H1 (cell line): ENCODE results near the gene CENATAC. TPM values are rescaled to one million over a fixed set of nuclear protein-coding genes. Genes with fewer than 3 reads are reported as not detected.
A peak's percentile ranks its signal among the peaks of the same experiment; 100 is the strongest.

Source experiments
- CTCF ChIA-PET: fragments of 300-600 bp; sonication (Branson Sonifier 250); formaldehyde crosslinking; loops from one replicate; lab custom pipeline; 2021; ENCODE audit not compliant: partially characterized antibody; lab: Charles Lee
- POLR2A ChIA-PET: fragments of 300-600 bp; sonication (Branson Sonifier 250); formaldehyde crosslinking; loops from one replicate; lab custom pipeline; 2021; ENCODE audit warnings: inconsistent platforms; ENCODE audit not compliant: partially characterized antibody; lab: Charles Lee
- DNase-seq, 2 experiments: peaks; one replicate each; pipeline versions ENCODE4 v3.0.0 to v3.0.0-alpha.2; 2010 to 2022; ENCODE audit warnings: low spot score in 2 of 2, low read depth in 1 of 2, mixed read lengths in 1 of 2
- FAIRE-seq: peaks from 2 replicates; lab custom pipeline; 2011; peaks lifted over from hg19 to GRCh38; lab: Jason Lieb, UNC
- H2AFZ ChIP-seq: 2 replicates; pipeline ENCODE4 v1.8.1; 2012; ENCODE audit warnings: low read length, inconsistent platforms
- H2AK5ac ChIP-seq: 2 replicates; pipeline ENCODE4 v1.6.1; 2013; ENCODE audit warnings: low read depth, low read length
- H2BK120ac ChIP-seq: replicated peaks from 2 replicates; pipeline ENCODE3; 2013; ENCODE audit warnings: low read depth, low read length, inconsistent platforms
- H2BK12ac ChIP-seq: 2 replicates; pipeline ENCODE4 v1.6.1; 2013; ENCODE audit warnings: low read depth, low read length
- H2BK15ac ChIP-seq: 2 replicates; pipeline ENCODE4 v1.6.1; 2013; ENCODE audit warnings: low read length
- H2BK20ac ChIP-seq: 2 replicates; pipeline ENCODE4 v1.6.1; 2013; ENCODE audit warnings: low read length
- H2BK5ac ChIP-seq: 2 replicates; pipeline ENCODE4 v1.6.1; 2013; ENCODE audit warnings: low read depth, low read length
- H3K14ac ChIP-seq: 2 replicates; pipeline ENCODE4 v1.6.1; 2013; ENCODE audit warnings: inconsistent platforms; ENCODE audit not compliant: insufficient read length
- H3K18ac ChIP-seq: 2 replicates; pipeline ENCODE4 v1.6.1; 2013; ENCODE audit warnings: low read length; ENCODE audit errors: extremely low read depth
- H3K23ac ChIP-seq: 2 replicates; pipeline ENCODE4 v1.6.1; 2013; ENCODE audit warnings: inconsistent platforms; ENCODE audit not compliant: insufficient read length
- H3K23me2 ChIP-seq: 2 replicates; pipeline ENCODE4 v1.6.1; 2013; ENCODE audit warnings: low read depth, low read length
- H3K27ac ChIP-seq: 2 replicates; pipeline ENCODE4 v1.6.1; 2011; ENCODE audit warnings: low read depth, low read length, inconsistent platforms
- H3K27me3 ChIP-seq, 4 experiments: replicated peaks in 1 of 4; 1 replicate in 1 of 4; 2 replicates in 3 of 4; pipeline versions ENCODE4 v1.6.1 to v1.8.1; 2011 to 2013; ENCODE audit warnings: low read length in 3 of 4, mild to moderate bottlenecking in 3 of 4, inconsistent platforms in 2 of 4, mixed read lengths in 2 of 4, moderate library complexity in 1 of 4; ENCODE audit not compliant: control insufficient read depth in 3 of 4, insufficient read depth in 3 of 4; ENCODE audit errors: extremely low read depth in 1 of 4
- H3K36me3 ChIP-seq, 4 experiments: 2 replicates each; pipeline versions ENCODE4 v1.6.1 to v1.8.1; 2011 to 2013; ENCODE audit warnings: mild to moderate bottlenecking in 4 of 4, low read length in 3 of 4, moderate library complexity in 2 of 4, control low read depth in 1 of 4, inconsistent platforms in 1 of 4; ENCODE audit not compliant: insufficient read depth in 4 of 4, control insufficient read depth in 2 of 4
- H3K4ac ChIP-seq: replicated peaks from 2 replicates; pipeline ENCODE3; 2013; ENCODE audit warnings: low read length, low read depth, mixed read lengths, inconsistent platforms; ENCODE audit not compliant: insufficient read length
- H3K4me1 ChIP-seq, 4 experiments: replicated peaks in 1 of 4; 1 replicate in 1 of 4; 2 replicates in 3 of 4; pipeline versions ENCODE4 v1.6.1 to v1.8.1; 2011 to 2013; ENCODE audit warnings: low read length in 3 of 4, inconsistent platforms in 2 of 4, mixed read lengths in 1 of 4; ENCODE audit not compliant: insufficient read depth in 4 of 4, control insufficient read depth in 3 of 4
- H3K4me2 ChIP-seq, 2 experiments: 2 replicates each; pipeline versions ENCODE4 v1.6.1 to v1.8.1; 2011 to 2013; ENCODE audit warnings: low read depth in 2 of 2, low read length in 2 of 2, control low read depth in 1 of 2, inconsistent platforms in 1 of 2, mild to moderate bottlenecking in 1 of 2; ENCODE audit not compliant: insufficient read depth in 1 of 2
- H3K4me3 ChIP-seq, 4 experiments: fragments of 200-600, 300-600 bp in 1 of 4; sonication (generic), shearing (Covaris generic), sonication (Bioruptor Twin) in 1 of 4; 2 replicates each; pipeline versions ENCODE4 v1.5.1 to v1.8.1; 2011 to 2016; ENCODE audit warnings: low read length in 4 of 4, low read depth in 3 of 4, control low read depth in 2 of 4, inconsistent platforms in 2 of 4, mild to moderate bottlenecking in 2 of 4, mixed read lengths in 1 of 4, moderate library complexity in 1 of 4; ENCODE audit not compliant: insufficient read depth in 2 of 4; ENCODE audit errors: extremely low read depth in 1 of 4
- H3K56ac ChIP-seq: replicated peaks from 2 replicates; pipeline ENCODE3; 2013; ENCODE audit warnings: low read depth, mild to moderate bottlenecking, mixed read lengths, low read length, inconsistent platforms; ENCODE audit not compliant: insufficient read length
- H3K79me1 ChIP-seq: 2 replicates; pipeline ENCODE4 v1.6.1; 2013; ENCODE audit warnings: low read depth, low read length, control low read depth
- H3K79me2 ChIP-seq, 2 experiments: 2 replicates each; pipeline versions ENCODE4 v1.6.1 to v1.8.1; 2012 to 2013; ENCODE audit warnings: low read length in 2 of 2, mild to moderate bottlenecking in 2 of 2, inconsistent platforms in 1 of 2; ENCODE audit not compliant: insufficient read depth in 2 of 2, control insufficient read depth in 1 of 2
- H3K9ac ChIP-seq, 4 experiments: replicated peaks in 1 of 4; 1 replicate in 1 of 4; 2 replicates in 3 of 4; pipeline versions ENCODE4 v1.6.1 to v1.8.1; 2011 to 2013; ENCODE audit warnings: low read depth in 3 of 4, low read length in 3 of 4, control low read depth in 2 of 4, mild to moderate bottlenecking in 2 of 4, moderate library complexity in 2 of 4, inconsistent platforms in 1 of 4; ENCODE audit errors: extremely low read depth in 1 of 4
- H3K9me3 ChIP-seq, 2 experiments: 2 replicates each; pipeline versions ENCODE4 v1.6.1 to v1.8.1; 2012 to 2013; ENCODE audit warnings: mild to moderate bottlenecking in 2 of 2, moderate library complexity in 2 of 2, control low read depth in 1 of 2, inconsistent platforms in 1 of 2, low read depth in 1 of 2, low read length in 1 of 2, mixed read lengths in 1 of 2; ENCODE audit not compliant: insufficient read depth in 2 of 2
- H4K20me1 ChIP-seq, 2 experiments: replicated peaks in 1 of 2; 2 replicates each; pipeline versions ENCODE3 to v1.8.1; 2011 to 2013; ENCODE audit warnings: inconsistent platforms in 2 of 2, low read length in 2 of 2, mild to moderate bottlenecking in 1 of 2; ENCODE audit not compliant: insufficient read depth in 2 of 2, control insufficient read depth in 1 of 2
- H4K5ac ChIP-seq: 2 replicates; pipeline ENCODE4 v1.6.1; 2013; ENCODE audit warnings: low read length, low read depth, mixed read lengths, inconsistent platforms; ENCODE audit not compliant: insufficient read length
- H4K8ac ChIP-seq: 2 replicates; pipeline ENCODE4 v1.8.0; 2013; ENCODE audit warnings: mild to moderate bottlenecking, moderate library complexity, low read length, inconsistent platforms; ENCODE audit not compliant: insufficient read depth; ENCODE audit errors: extremely low read depth
- H4K91ac ChIP-seq: replicated peaks from 2 replicates; pipeline ENCODE3; 2013; ENCODE audit warnings: low read length, mixed read lengths, inconsistent platforms; ENCODE audit not compliant: insufficient read length
- CHD1 ChIP-seq: IDR thresholded peaks from 2 replicates; pipeline ENCODE4 v1.6.1; 2012; ENCODE audit warnings: low read depth, low read length, improper control_type of control experiment
- EP300 ChIP-seq, 2 experiments: IDR thresholded peaks; 1 replicate in 1 of 2; 2 replicates in 1 of 2; pipeline ENCODE4 v1.6.1; 2011 to 2012; ENCODE audit warnings: low read depth in 2 of 2, low read length in 2 of 2, mild to moderate bottlenecking in 2 of 2, borderline replicate concordance in 1 of 2, inconsistent platforms in 1 of 2, moderate library complexity in 1 of 2
- HDAC2 ChIP-seq, 2 experiments: fragments of 300-600 bp in 1 of 2; sonication (generic) in 1 of 2; IDR thresholded peaks; 2 replicates each; pipeline ENCODE4 v1.6.1; 2011 to 2012; ENCODE audit warnings: low read depth in 2 of 2, low read length in 2 of 2, mild to moderate bottlenecking in 2 of 2, moderate library complexity in 2 of 2, borderline replicate concordance in 1 of 2, inconsistent platforms in 1 of 2
- KDM4A ChIP-seq: IDR thresholded peaks from one replicate; pipeline ENCODE4 v1.7.1; 2012; ENCODE audit warnings: low read depth, mild to moderate bottlenecking, moderate library complexity, low read length, inconsistent platforms; ENCODE audit not compliant: severe bottlenecking
- MAFK ChIP-seq: IDR thresholded peaks from 2 replicates; pipeline ENCODE4 v1.6.1; 2012; ENCODE audit warnings: low read depth, mild to moderate bottlenecking, improper control_type of control experiment, low read length
- SAP30 ChIP-seq: fragments of 300-600 bp; sonication (generic); IDR thresholded peaks from 2 replicates; pipeline ENCODE4 v1.7.1; 2012; ENCODE audit warnings: low read length, moderate library complexity, mild to moderate bottlenecking, inconsistent platforms; ENCODE audit not compliant: insufficient read depth, insufficient replicate concordance
- WGBS, 2 experiments: shearing (Covaris generic) in 1 of 2; methylation state at CpG; one replicate each; pipeline versions ENCODE4 v1.1.6 to v1.1.7; 2013 to 2015; ENCODE audit warnings: low lambda C conversion rate in 2 of 2, mixed read lengths in 2 of 2, inconsistent platforms in 1 of 2, low coverage in 1 of 2, missing lambda C conversion rate in 1 of 2; ENCODE audit not compliant: insufficient replicate concordance in 2 of 2, insufficient coverage in 1 of 2, insufficient read length in 1 of 2; ENCODE audit errors: extremely low coverage in 1 of 2, missing lambda C conversion rate in 1 of 2; 5-methylcytosine and 5-hydroxymethylcytosine counted together
- polyA plus RNA-seq, 7 experiments: library from polyadenylated mRNA; depleted of rRNA in 3 of 7; stranded (reverse) in 5 of 7; unstranded in 2 of 7; fragments of >200 nt in 5 of 7; fragments of 200-250 nt in 2 of 7; gene quantifications; 1 replicate in 5 of 7; 2 replicates in 1 of 7; 4 replicates in 1 of 7; pipeline versions ENCODE4 v1.2.1 to v1.2.3, GENCODE V29; 2011 to 2013; ENCODE audit warnings: missing spikeins in 2 of 7, mixed read lengths in 2 of 7
- total RNA-seq: library from RNA; stranded (reverse); fragmentation: NEBNext Ultra II Directional; extraction: Animal tissue kit (Norgen Biotek cat#: 25700); gene quantifications from 2 replicates; pipeline ENCODE4 v1.2.1, GENCODE V29; 2021

CENATAC gene
- total and polyA plus RNA-seq, 2 of the 8 experiments (the other 6 are each of a cell fraction or from before 2014, with no cell fraction given), result 22.7 to 36.4 TPM

DNA sequence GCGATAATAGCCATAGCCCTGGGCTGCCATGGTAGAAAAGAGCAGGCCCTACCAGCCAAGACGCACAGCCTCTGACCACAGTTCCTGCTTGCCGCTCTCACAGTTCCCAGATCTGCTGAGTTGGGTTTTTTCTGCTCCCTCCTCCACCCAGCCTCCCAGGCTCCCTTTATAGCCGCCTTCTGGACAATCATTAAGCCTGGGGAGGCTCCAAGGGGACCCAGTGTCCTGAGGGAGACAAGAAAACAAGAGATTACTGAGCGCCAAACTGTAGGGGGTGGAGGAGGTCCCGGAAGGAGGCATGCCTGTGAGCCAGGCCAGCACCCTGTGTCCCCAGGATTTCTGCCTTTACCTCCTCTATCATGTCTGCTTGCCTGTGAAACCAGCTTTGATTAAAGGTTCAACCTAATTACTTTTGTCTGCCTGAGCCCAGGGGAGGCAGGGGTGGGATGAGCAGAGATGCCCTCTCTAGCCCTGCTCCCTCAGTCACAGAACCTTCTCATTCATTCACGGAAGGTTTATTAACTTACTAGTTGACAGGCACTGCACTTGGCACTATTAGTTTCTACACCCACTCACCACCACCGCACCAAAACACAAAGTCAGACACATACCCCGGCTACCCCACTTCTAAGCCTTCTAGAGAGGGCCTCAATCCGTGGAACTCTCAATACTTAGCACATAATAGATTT, 31.5 kb downstream of the CENATAC start:
- POLR2A ChIA-PET, result interaction anchor here (0.9 to 9.7 kb wide), 10 partner anchors 12 to 73 kb away, joined by 3 to 224 read pairs (median 5); partner anchors contain the start of genes DPAGT1, HYOU1, RPS25 and TRAPPC4
- peak overlapping the region; percentile 64 to 84 (median 74); a peak in 7 of 8 replicates for H3K4me3 ChIP-seq
- TF ChIP-seq SAP30 (no peak), HDAC2 (IDR thresholded peaks at IDR 0.05; ENCODE audit: borderline replicate concordance in 1 of 2, low read depth in 2 of 2, low read length in 2 of 2) (no peak), CHD1 (no peak), KDM4A (no peak), EP300 (IDR thresholded peaks at IDR 0.05; ENCODE audit: borderline replicate concordance in 1 of 2, low read depth in 2 of 2, low read length in 2 of 2) (no peak), MAFK (0 out of 2 replicates have a peak, but pooled peaks have one; percentile 11)
- TF ChIP-seq, all 59 proteins: peak for 1
- peaks cover 7% of the 10 kb centered on the region; the same call in 1 of the 2 replicates for H3K23me2 ChIP-seq
- peak overlapping the region; percentile 81 to 82 for H3K4me2 ChIP-seq
- no peak overlapping the region for H2BK20ac ChIP-seq
- H3K4me1 ChIP-seq, result peaks cover 6 to 13% (median 10%) of the 10 kb centered on the region in 4 experiments
- peaks cover 15% of the 10 kb centered on the region for H3K79me1 ChIP-seq
- CTCF ChIA-PET, result interaction anchor here (1.1 to 3.1 kb wide), 4 partner anchors 11 to 38 kb away, joined by 3 to 12 read pairs (median 4); partner anchors contain the start of genes RPS25, TRAPPC4 and VPS11
- H2AK5ac ChIP-seq, result no peak overlapping the region
- H3K36me3 ChIP-seq, result peaks cover 6 to 41% (median 19%) of the 10 kb centered on the region in 4 experiments
- peak overlapping the region; percentile 22 for H3K56ac ChIP-seq
- H3K14ac ChIP-seq, result no peak overlapping the region
- H2BK12ac ChIP-seq, result no peak overlapping the region
- H4K91ac ChIP-seq, result no peak overlapping the region
- H3K9me3 ChIP-seq, result no peaks in the 10 kb centered on the region
- no peak overlapping the region for H2AFZ ChIP-seq
- H3K18ac ChIP-seq, result no peak overlapping the region
- no peak overlapping the region for H4K5ac ChIP-seq
- no peak overlapping the region for H4K8ac ChIP-seq
- H2BK120ac ChIP-seq, result no peak overlapping the region
- peaks cover 3 to 13% of the 10 kb centered on the region in 2 experiments for H4K20me1 ChIP-seq
- H2BK5ac ChIP-seq, result 0 out of 2 replicates have a peak overlapping the region, but pooled peaks have one; percentile 35
- 61% methylated on average over 10 of the region's 10 CpGs; no CpG with 5 or more reads in 1 of the 2 experiments for WGBS, 2 experiments
- peaks cover 0 to 19% of the 10 kb centered on the region in 2 experiments; a peak in 1 of 4 replicates for H3K79me2 ChIP-seq
- H3K9ac ChIP-seq, result peak overlapping the region in 3 of 4 experiments; percentile 24 to 93 (median 91); a peak in 5 of 7 replicates
- no peak overlapping the region for H3K4ac ChIP-seq
- H2BK15ac ChIP-seq, result no peak overlapping the region
- H3K27me3 ChIP-seq, result no peaks in the 10 kb centered on the region
- no peak overlapping the region for H3K27ac ChIP-seq
- no peak overlapping the region for H3K23ac ChIP-seq
- FAIRE-seq, result no peak
- no peak for DNase-seq
